ENCODE measurements around the gene PPARA. TPM values are rescaled to one million over a fixed set of nuclear protein-coding genes. Genes with fewer than 3 reads are reported as not detected.

Gene PPARA
- polyA plus RNA-seq, 1 experiment: 10.3 TPM

DNA sequence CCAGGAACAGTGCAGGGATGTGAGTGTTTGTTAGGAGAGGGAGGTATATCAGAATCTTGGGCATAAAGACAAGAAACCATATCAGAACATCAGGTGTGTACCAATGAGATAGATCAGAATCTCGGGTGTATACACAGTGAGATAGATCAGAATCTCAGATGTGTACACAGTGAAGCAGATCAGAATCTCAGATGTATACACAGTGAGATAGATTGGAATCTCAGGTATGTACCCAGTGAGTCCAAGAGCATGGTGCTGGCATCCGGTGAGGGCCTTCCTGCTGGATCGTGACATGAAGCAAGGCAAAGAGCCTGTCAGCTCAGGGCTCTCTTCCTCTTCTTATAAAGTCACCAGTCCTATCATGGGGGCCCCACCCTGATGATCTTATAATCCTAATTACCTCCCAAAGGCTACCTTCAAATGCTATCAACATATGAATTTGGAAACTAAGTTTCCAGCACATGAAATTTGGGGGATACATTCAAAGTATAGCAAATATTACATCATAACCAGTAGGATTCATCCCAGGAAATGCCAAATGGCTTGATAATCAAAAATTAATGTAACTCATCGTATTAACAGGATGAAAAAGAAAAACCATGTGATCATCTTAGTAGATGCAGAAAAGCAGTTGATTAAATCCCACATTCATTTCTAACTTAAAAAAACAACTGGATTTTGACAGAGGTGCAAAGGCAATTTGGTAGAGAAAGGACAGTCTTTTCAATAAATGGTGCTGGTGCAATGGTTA, 28.6 kb downstream of the PPARA start:
- H3K27me3 ChIP-seq (ENCODE audit: control insufficient read depth, insufficient read depth, low read length): no peaks in the 10 kb centered on the region
- ChIA-PET CTCF (no interaction called here), POLR2A (no interaction called here)
- H3K36me3 ChIP-seq (ENCODE audit: control insufficient read depth, insufficient read depth, low read length): peaks cover 3% of the 10 kb centered on the region; the same call in 1 of the 2 replicates
- H3K4me3 ChIP-seq (ENCODE audit: low read depth, low read length): no peak overlapping the region
- DNase-seq (ENCODE audit: low read depth): no peak
- TF ChIP-seq, protein P1, sequence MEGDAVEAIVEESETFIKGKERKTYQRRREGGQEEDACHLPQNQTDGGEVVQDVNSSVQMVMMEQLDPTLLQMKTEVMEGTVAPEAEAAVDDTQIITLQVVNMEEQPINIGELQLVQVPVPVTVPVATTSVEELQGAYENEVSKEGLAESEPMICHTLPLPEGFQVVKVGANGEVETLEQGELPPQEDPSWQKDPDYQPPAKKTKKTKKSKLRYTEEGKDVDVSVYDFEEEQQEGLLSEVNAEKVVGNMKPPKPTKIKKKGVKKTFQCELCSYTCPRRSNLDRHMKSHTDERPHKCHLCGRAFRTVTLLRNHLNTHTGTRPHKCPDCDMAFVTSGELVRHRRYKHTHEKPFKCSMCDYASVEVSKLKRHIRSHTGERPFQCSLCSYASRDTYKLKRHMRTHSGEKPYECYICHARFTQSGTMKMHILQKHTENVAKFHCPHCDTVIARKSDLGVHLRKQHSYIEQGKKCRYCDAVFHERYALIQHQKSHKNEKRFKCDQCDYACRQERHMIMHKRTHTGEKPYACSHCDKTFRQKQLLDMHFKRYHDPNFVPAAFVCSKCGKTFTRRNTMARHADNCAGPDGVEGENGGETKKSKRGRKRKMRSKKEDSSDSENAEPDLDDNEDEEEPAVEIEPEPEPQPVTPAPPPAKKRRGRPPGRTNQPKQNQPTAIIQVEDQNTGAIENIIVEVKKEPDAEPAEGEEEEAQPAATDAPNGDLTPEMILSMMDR (IDR thresholded peaks at IDR 0.05; ENCODE audit: insufficient read depth, low read depth, low read length): no peak

DNA sequence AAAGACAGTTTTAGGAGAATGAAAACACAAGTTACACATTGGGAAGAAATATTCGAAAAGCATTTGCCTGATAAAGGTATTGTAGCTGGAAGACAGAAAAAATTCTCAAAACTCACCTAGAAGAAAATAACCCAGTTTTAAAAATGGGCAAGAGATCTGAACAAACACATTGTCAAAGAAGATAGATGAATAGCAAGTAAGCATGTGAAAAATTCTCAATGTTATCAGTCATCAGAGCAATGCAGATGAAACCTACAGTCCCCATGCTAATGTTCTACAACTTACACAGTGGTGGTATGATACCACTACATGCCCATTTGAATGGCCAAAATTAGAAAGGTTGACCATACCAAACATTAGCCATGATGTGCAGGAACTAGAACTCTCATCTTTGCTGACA, 29.4 kb downstream of the PPARA start:
- POLR2A ChIA-PET: no interaction called here
- H3K4me3 ChIP-seq (ENCODE audit: low read depth, low read length): no peak overlapping the region
- no peak for DNase-seq (ENCODE audit: low read depth)
- TF ChIP-seq, protein P1 (IDR thresholded peaks at IDR 0.05; ENCODE audit: insufficient read depth, low read depth, low read length): no peak
- H3K36me3 ChIP-seq (ENCODE audit: control insufficient read depth, insufficient read depth, low read length): peaks cover 3% of the 10 kb centered on the region; the same call in 1 of the 2 replicates
- CTCF ChIA-PET: no interaction called here
- no peaks in the 10 kb centered on the region for H3K27me3 ChIP-seq (ENCODE audit: control insufficient read depth, insufficient read depth, low read length)

DNA sequence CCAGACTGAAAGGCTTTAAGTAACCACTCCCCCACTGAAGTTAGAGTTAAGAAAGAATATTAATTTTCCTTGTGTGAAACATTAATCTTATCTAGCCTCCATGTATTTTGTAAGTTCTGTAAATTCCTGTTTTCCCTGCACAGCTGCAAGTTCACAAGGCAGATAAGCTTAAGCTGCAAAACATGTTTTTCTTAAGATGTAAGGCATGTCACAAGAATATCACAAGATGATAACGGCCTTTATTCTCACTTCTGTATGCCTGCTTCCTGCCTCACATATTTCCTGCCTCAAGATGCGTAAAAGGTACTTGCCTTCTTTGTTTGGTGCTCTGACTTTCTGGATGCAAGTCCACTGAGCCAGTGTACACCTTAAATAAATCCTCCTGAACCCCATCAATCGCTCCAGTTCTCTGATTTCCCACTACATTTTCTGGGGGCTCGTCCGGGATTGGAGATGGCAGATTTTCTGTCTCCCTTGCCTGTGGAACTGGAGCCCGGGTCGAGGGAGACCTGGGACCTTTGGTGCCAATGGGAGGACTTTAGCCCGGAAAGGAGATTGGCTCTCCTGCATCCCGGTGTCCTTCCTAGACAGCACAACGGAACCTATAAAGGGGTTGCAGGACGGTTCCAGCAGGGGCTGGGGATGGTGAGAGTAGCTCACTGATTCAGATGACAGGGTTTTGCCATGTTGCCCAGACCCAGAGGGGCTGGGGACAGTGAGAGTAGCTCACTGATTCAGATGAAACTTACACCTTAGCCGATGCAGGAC, 30.2 kb downstream of the PPARA start:
- Histone ChIP-seq H3K4me3 (ENCODE audit: low read depth, low read length) (no peak overlapping the region), H3K36me3 (ENCODE audit: control insufficient read depth, insufficient read depth, low read length) (peaks cover 3% of the 10 kb centered on the region; the same call in 1 of the 2 replicates), H3K27me3 (ENCODE audit: control insufficient read depth, insufficient read depth, low read length) (no peaks in the 10 kb centered on the region)
- TF ChIP-seq, protein P1 (IDR thresholded peaks at IDR 0.05; ENCODE audit: insufficient read depth, low read depth, low read length): no peak
- CTCF ChIA-PET: no interaction called here
- no peak for DNase-seq (ENCODE audit: low read depth)
- POLR2A ChIA-PET: no interaction called here

DNA sequence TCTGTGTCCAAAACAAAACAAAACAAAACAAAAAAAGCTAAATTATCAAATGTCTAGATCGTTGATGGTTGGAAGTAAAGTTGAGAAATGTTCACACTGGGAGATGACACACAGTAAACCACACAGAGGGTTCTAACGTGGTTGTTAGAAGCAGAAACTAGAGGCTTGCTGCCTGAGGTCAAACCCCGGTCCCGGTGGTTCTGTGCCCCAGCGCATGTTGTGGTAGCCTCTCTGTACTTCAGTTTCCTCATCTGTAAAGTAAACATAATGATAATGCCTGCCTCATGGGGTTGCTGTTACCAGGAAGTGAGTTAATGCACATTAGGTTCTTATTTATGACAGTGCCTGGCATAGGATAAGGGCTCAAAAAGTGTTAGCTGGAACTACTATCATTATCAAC, 33.4 kb downstream of the PPARA start:
- Histone ChIP-seq H3K36me3 (ENCODE audit: control insufficient read depth, insufficient read depth, low read length) (peaks cover 3% of the 10 kb centered on the region; the same call in 1 of the 2 replicates), H3K4me3 (ENCODE audit: low read depth, low read length) (no peak overlapping the region), H3K27me3 (ENCODE audit: control insufficient read depth, insufficient read depth, low read length) (no peaks in the 10 kb centered on the region)
- TF ChIP-seq, protein P1 (IDR thresholded peaks at IDR 0.05; ENCODE audit: insufficient read depth, low read depth, low read length): no peak
- CTCF ChIA-PET: interaction anchor here (1.7 kb wide), 1 partner anchor 39 kb away, joined by 3 read pairs; no protein-coding TSS in a partner anchor
- POLR2A ChIA-PET: no interaction called here
- no peak for DNase-seq (ENCODE audit: low read depth)

DNA sequence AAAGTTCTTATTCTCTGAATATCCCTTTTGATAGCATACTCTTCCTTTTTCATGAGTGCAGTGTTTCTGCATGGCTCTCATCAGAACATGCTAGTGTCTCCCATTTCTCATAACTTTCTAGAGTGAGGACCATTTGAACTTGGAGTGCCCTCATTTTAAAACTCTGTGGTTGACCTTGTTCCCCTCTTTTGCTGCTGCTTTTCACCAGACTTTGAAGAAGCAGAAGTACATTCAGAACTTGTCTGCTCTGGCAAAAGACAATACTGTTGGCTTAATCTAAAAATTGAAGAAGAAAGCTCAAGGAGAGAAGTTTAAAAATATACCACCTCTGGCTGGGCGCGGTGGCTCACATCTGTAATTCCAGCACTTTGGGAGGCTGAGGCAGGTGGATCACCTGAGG, 35.0 kb downstream of the PPARA start:
- CTCF ChIA-PET: interaction anchor here (1.1 kb wide), 1 partner anchor 14 kb away, joined by 3 read pairs; no protein-coding TSS in a partner anchor
- TF ChIP-seq, protein P1 (IDR thresholded peaks at IDR 0.05; ENCODE audit: insufficient read depth, low read depth, low read length): no peak
- POLR2A ChIA-PET: no interaction called here
- Histone ChIP-seq H3K36me3 (ENCODE audit: control insufficient read depth, insufficient read depth, low read length) (peaks cover 3% of the 10 kb centered on the region; the same call in 1 of the 2 replicates), H3K4me3 (ENCODE audit: low read depth, low read length) (no peak overlapping the region), H3K27me3 (ENCODE audit: control insufficient read depth, insufficient read depth, low read length) (no peaks in the 10 kb centered on the region)
- no peak for DNase-seq (ENCODE audit: low read depth)
